ENCODE measurements around the gene PPL. TPM values are rescaled to one million over a fixed set of nuclear protein-coding genes. Genes with fewer than 3 reads are reported as not detected.

Gene PPL
- total and polyA plus RNA-seq, 2 of the 13 experiments (the other 11 are each of a cell fraction or from before 2014, with no cell fraction given): 5.7 to 6.6 TPM

DNA sequence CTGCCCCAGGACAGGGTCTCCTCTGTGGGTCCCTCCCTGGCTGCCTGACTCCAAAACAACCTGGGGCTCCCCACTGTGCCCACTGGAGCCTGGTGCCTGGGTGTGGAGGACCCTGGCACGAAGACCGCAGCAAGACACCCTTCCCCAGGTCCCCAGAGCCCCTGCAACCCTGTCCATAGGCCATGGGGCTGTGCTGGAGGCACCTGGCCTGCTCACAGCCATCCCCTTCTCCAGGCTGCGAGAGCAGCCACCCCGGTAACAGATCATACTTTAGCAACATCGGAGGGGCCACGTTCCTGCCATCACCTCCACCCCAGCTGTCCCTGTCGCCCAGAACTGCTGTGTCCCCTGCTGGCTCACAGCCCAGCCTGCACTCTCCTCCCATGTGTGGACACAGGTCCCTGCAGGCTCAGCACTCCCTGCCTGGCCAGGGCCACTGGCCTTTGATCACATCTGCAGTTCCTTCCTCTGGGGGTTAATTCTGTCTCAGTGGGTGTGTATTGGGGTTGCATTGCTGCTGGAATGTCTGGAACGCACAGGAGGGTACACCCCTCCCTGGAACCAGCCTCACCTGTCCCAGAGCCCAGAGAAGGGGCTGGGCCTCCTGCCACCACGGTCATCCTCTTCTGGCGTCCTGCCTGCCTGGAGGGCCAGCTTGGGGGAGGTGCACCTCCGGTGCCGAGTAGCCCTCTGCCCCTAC lies 12.2 kb downstream of the PPL start (continued):
- no peak for TF ChIP-seq PITX1 (CRISPR knock-in tag; IDR thresholded peaks at IDR 0.05)
- no peak for TF ChIP-seq ZNF678 (CRISPR knock-in tag; IDR thresholded peaks at IDR 0.05)
- no peak for TF ChIP-seq MLLT10 (CRISPR knock-in tag; IDR thresholded peaks at IDR 0.05)
- TF ChIP-seq HIC2 (CRISPR knock-in tag; IDR thresholded peaks at IDR 0.05; ENCODE audit: low read depth): peak; percentile 62; the same call in 1 of the 2 replicates
- no peak for TF ChIP-seq ZNF383 (CRISPR knock-in tag; IDR thresholded peaks at IDR 0.05; ENCODE audit: borderline replicate concordance)
- no peak for TF ChIP-seq POLR2G (IDR thresholded peaks at IDR 0.05; ENCODE audit: low read depth, low read length)
- no peak for TF ChIP-seq FOXK1 (CRISPR knock-in tag; IDR thresholded peaks at IDR 0.05; ENCODE audit: borderline replicate concordance, low read depth)
- TF ChIP-seq ZNF749 (CRISPR knock-in tag; IDR thresholded peaks at IDR 0.05; ENCODE audit: borderline replicate concordance): no peak
- TF ChIP-seq ZNF558 (CRISPR knock-in tag; IDR thresholded peaks at IDR 0.05; ENCODE audit: borderline replicate concordance): no peak

GRCh38 chr16:4923853-4924252 lies 13.1 kb downstream of the PPL start:
- WGBS (ENCODE audit: low lambda C conversion rate): 90% methylated on average over 6 of the region's 6 CpGs
- H4K20me1 ChIP-seq (ENCODE audit: insufficient read depth, low read length): no peaks in the 10 kb centered on the region
- no peaks in the 10 kb centered on the region for H3K27me3 ChIP-seq (ENCODE audit: control insufficient read depth in 1 of 2, insufficient read depth in 2 of 2, low read length in 2 of 2)
- ChIA-PET CTCF (ENCODE audit: low intra/inter-chr PET ratio, low total read pairs) (no interaction called here), POLR2A (no interaction called here)
- H3K9me3 ChIP-seq (ENCODE audit: low read length): peaks cover 6% of the 10 kb centered on the region; the same call in 1 of the 2 replicates
- H3K79me2 ChIP-seq (ENCODE audit: insufficient read depth, low read length): no peaks in the 10 kb centered on the region
- H2AFZ ChIP-seq (ENCODE audit: low read length): no peak overlapping the region
- in situ Hi-C loops (cut with HindIII; ENCODE audit: extremely low pct_ligation_motif_present, low pct_unique_long_range_greater_than_20kb): no loop called here
- H3K4me1 ChIP-seq (ENCODE audit: insufficient read depth, low read length): peaks cover 21% of the 10 kb centered on the region
- H3K27ac ChIP-seq (ENCODE audit: extremely low read length, insufficient read depth, low read length): no peak overlapping the region
- H3K36me3 ChIP-seq (replicated peaks in 1 of 2; ENCODE audit: control insufficient read depth in 1 of 2, insufficient read depth in 2 of 2, low read length in 2 of 2): no peaks in the 10 kb centered on the region; a peak in 1 of 5 replicates
- H3K9ac ChIP-seq (ENCODE audit: insufficient read depth, low read depth, low read length): no peak overlapping the region
- no peak overlapping the region for H3K4me2 ChIP-seq (ENCODE audit: low read depth, low read length)
- intact Hi-C loops (cut with micrococcal nuclease; ENCODE audit: unreplicated experiment): no loop called here
- ATAC-seq: no peak
- BruUV-seq (replicated peaks): no TSS peak
- H3K4me3 ChIP-seq (replicated peaks in 1 of 3; ENCODE audit: insufficient read depth in 1 of 3, low read depth in 2 of 3, low read length in 3 of 3): no peak overlapping the region
- FAIRE-seq: no peak
- no peak for DNase-seq (ENCODE audit: low spot score)
- TF ChIP-seq, protein P1, sequence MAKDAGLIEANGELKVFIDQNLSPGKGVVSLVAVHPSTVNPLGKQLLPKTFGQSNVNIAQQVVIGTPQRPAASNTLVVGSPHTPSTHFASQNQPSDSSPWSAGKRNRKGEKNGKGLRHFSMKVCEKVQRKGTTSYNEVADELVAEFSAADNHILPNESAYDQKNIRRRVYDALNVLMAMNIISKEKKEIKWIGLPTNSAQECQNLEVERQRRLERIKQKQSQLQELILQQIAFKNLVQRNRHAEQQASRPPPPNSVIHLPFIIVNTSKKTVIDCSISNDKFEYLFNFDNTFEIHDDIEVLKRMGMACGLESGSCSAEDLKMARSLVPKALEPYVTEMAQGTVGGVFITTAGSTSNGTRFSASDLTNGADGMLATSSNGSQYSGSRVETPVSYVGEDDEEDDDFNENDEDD (CRISPR knock-in tag; IDR thresholded peaks at IDR 0.05; ENCODE audit: borderline replicate concordance): no peak
- TF ChIP-seq ZNF543 (CRISPR knock-in tag; IDR thresholded peaks at IDR 0.05) (no peak), MTF2 (CRISPR knock-in tag; IDR thresholded peaks at IDR 0.05; ENCODE audit: borderline replicate concordance) (no peak), ZZZ3 (CRISPR knock-in tag; IDR thresholded peaks at IDR 0.05; ENCODE audit: borderline replicate concordance) (no peak), HDAC2 (CRISPR knock-in tag; IDR thresholded peaks at IDR 0.05) (no peak), ZBTB7A (CRISPR knock-in tag; IDR thresholded peaks at IDR 0.05) (no peak)
- TF ChIP-seq, protein P2, sequence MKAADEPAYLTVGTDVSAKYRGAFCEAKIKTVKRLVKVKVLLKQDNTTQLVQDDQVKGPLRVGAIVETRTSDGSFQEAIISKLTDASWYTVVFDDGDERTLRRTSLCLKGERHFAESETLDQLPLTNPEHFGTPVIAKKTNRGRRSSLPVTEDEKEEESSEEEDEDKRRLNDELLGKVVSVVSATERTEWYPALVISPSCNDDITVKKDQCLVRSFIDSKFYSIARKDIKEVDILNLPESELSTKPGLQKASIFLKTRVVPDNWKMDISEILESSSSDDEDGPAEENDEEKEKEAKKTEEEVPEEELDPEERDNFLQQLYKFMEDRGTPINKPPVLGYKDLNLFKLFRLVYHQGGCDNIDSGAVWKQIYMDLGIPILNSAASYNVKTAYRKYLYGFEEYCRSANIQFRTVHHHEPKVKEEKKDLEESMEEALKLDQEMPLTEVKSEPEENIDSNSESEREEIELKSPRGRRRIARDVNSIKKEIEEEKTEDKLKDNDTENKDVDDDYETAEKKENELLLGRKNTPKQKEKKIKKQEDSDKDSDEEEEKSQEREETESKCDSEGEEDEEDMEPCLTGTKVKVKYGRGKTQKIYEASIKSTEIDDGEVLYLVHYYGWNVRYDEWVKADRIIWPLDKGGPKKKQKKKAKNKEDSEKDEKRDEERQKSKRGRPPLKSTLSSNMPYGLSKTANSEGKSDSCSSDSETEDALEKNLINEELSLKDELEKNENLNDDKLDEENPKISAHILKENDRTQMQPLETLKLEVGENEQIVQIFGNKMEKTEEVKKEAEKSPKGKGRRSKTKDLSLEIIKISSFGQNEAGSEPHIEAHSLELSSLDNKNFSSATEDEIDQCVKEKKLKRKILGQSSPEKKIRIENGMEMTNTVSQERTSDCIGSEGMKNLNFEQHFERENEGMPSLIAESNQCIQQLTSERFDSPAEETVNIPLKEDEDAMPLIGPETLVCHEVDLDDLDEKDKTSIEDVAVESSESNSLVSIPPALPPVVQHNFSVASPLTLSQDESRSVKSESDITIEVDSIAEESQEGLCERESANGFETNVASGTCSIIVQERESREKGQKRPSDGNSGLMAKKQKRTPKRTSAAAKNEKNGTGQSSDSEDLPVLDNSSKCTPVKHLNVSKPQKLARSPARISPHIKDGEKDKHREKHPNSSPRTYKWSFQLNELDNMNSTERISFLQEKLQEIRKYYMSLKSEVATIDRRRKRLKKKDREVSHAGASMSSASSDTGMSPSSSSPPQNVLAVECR (CRISPR knock-in tag; IDR thresholded peaks at IDR 0.05; ENCODE audit: borderline replicate concordance): no peak

Data from HepG2 (cell line).